GM19328 (cell line): Measurements from ENCODE around the gene DYRK1A.
"Not testable (repeated sequence)": the region's sequence is repeated elsewhere in the genome, so short reads cannot be mapped to it uniquely, and the experiment has no call there.

ENCODE experiments used
- ATAC-seq: cut with Tn5 transposase; IDR thresholded peaks from one replicate; pipeline ENCODE4 v1.9.1; 2021; ENCODE audit warnings: mild to moderate bottlenecking, moderate library complexity; ENCODE audit not compliant: unreplicated experiment

DYRK1A gene

GRCh38 chr21:37546299-37546908 lies 179.8 kb downstream of the DYRK1A start:
- no peak for ATAC-seq

- ATAC-seq, result no peak
Observed at GRCh38 chr21:37546949-37547614, 180.5 kb downstream of the DYRK1A start.

GRCh38 chr21:37547615-37548200 lies 181.1 kb downstream of the DYRK1A start:
- ATAC-seq, result no peak

DNA sequence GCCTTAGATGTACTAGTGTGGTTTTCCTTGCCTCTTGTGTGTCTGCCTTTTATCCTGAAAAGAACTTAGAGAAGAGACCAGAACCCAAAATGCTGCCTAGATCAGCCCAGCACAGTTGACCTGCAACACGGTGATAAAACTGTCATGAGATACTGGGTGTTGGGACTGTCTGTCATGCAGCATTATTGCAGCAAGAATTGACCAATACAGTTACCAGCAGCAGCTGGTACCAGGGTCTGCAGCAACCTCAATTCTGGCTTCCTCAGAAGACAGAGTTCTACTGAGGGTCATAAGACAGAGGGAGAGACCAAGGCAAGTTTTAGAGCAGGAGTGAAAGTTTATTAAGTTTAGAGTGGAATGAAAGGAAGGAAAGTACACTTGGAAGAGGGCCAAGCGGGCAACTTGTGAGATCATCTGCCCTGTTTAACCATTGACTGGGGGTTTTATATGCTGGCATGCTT lies 182.0 kb downstream of the DYRK1A start:
- no peak for ATAC-seq

GRCh38 chr21:37549730-37550129 lies 183.2 kb downstream of the DYRK1A start:
- ATAC-seq, result not testable (repeated sequence)

- no peak for ATAC-seq
Observed at GRCh38 chr21:37550157-37550556, 183.6 kb downstream of the DYRK1A start.

- ATAC-seq, result no peak
Observed at GRCh38 chr21:37550618-37551330, 184.2 kb downstream of the DYRK1A start.

GRCh38 chr21:37551331-37551992 lies 184.9 kb downstream of the DYRK1A start:
- no peak for ATAC-seq

- no peak for ATAC-seq
Observed at GRCh38 chr21:37551993-37552355, 185.4 kb downstream of the DYRK1A start.

DNA sequence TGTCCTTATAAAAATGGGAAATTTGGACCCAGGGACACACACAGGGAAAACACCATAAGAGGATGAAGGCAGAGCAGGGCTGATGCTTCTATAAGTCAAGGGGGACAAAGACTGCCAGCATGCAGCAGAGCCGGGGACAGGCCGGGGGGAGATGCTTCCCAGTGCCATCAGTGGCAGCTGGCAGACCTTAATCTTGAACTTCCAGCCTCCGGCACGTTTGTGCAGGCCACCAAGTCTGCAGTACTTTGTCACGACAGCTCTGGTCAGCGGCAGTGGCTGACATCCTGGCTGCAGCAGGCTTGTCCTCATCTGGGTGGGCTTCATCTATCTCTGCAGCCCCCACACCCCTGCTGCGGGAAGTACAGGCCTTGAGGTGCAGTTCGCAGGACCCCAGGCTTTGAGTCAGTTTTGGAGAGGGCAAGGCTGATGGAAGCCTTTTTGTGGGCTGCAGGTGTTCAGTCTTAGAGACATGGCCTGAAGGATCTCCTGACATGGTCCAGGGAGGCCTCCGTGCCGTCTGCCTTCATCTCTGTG lies 186.0 kb downstream of the DYRK1A start:
- no peak for ATAC-seq

DNA sequence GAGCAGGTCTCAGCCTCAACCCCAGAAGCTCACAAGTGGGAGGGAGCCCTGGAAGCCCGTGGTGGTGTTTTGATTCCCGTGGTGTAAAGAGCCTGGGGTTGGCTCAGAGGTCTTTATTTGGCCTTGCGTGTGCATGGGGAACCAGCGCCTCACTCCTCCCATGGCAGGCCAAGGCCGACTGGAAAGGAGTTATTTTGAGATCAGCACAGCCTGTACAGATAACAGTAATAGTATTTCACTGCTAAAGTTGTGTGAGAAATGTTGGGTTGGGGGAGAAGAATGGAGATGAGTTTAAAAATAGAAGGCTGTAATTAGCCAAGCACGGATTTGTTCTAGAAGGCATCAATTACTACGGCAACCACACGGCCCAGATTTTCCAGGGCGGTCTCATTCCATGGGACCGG lies 186.5 kb downstream of the DYRK1A start:
- no peak for ATAC-seq

- no peak for ATAC-seq
Observed at GRCh38 chr21:37554661-37555379, 188.2 kb downstream of the DYRK1A start.

DNA sequence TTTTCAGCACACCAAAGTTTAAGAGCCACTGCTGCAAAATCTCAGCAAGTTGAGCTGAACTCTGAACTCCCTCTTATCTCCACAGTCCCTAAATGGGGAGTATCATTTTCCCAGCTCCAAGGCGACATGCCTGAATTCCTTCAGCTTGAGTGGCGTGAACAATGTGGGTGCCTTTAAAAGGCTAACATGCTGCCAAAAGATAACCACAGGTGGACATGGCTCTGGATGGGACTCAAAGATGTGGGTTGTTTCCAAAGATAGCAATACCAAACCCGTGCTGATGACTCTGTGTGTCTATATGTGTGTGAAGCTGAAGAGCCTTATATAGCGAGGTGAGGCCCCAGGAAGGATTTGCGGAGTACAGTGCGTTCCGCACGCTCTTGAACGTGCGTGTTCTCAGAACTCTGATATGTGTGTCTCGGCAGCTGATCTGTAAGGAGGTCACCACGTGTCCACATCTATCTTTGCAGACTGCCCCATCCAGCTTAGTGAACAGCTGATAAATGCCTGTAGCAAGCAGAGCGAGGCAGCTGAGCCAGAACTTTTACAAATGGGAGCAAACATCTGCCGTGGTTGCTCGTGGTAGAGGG lies 189.2 kb downstream of the DYRK1A start:
- no peak for ATAC-seq

- peak; percentile 81 for ATAC-seq
Observed at GRCh38 chr21:37557261-37557950, 190.8 kb downstream of the DYRK1A start.

- no peak for ATAC-seq
Observed at GRCh38 chr21:37558676-37559211, 192.2 kb downstream of the DYRK1A start.

- no peak for ATAC-seq
Observed at GRCh38 chr21:37560385-37560784, 193.8 kb downstream of the DYRK1A start.

DNA sequence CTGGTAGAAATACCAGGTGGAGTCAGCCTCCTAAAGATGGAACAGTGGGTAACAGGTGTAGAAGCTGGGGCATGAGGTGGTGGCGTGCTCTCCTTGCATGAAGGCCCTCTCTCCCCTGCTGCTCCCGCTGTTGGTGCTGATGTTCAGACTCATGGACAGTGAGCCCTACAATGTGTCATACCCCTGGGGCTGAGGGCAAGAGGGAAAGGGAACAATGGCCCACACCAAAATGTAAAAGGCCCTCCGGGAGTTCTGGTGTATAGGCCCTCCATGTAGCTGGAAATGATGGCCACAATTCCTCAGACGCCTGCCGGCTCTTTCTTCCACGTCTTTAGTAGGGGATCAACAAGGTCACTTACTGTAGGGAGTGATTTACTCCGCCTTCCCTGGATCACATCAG lies 194.9 kb downstream of the DYRK1A start:
- ATAC-seq, result no peak

DNA sequence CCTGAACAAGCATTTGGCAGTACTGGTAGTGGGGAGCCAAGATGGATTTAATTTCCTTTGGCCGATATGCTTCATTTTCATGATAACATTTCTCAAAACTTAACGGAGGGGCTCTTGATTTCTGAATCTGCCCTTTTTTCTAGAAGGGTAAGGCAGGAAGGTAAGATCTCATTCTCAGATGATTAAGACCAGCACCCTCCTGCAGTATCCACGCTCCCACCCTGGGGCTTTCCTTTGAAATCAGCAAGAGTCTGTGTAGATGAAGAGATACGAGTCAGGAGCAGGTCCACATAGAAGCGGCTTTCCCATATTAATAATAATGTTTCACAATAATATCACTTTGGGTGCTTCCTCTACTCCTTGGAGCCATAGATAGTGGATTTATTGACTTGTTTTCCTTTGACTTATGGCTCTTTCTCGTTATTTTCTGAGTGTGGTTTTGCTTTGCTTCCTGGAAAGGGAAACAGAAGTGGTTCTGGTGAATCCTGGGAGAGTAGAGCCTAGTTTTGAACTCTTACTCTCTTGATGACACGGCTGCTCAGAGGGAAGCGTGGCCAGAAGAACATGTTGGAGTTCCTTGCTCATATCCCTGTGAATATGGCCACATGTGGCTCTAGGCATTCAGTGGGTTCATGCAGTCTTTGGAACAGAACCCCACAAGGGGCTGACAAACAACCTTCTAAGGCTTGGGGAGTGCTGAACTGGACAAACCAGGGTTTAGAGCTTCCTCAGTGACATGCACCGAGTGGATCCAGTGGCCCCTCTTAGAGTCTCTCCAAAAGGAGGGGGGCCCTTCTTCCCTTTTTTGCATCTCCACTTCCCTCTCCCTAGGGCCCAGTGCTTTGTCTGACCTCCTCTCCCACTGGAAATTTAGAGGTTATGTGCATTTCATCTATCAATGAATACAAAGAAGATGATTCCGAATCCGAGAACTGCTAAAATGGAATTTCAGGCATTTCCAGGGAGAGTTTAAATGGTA lies 195.7 kb downstream of the DYRK1A start:
- no peak for ATAC-seq
